Measurements from ENCODE around the gene HNRNPUL2.

GRCh38 chr11:62715150-62716130 is 11.8 kb downstream of the HNRNPUL2 start:
- TF ChIP-seq CEBPB (IDR thresholded peaks at IDR 0.05) = no peak
- no peak for TF ChIP-seq TCF12 (IDR thresholded peaks at IDR 0.05; ENCODE audit: low read depth)
- TF ChIP-seq FOXM1 (IDR thresholded peaks at IDR 0.05; ENCODE audit: borderline replicate concordance, low read depth) = no peak

All from Ishikawa (cell line).